Activated T-helper 1 cell treated with anti-CD3 and anti-CD28 coated beads, Interleukin-2, amount 50 U/mL, for 16 hours (primary cell): Measurements from ENCODE around the gene OSBPL3.

Experiments used
- DNase-seq, 2 donors: peaks; one replicate each; pipeline ENCODE4 v3.0.0-alpha.2; 2020; ENCODE audit warnings: low read depth in 1 of 2, low spot score in 1 of 2

OSBPL3 gene

DNA sequence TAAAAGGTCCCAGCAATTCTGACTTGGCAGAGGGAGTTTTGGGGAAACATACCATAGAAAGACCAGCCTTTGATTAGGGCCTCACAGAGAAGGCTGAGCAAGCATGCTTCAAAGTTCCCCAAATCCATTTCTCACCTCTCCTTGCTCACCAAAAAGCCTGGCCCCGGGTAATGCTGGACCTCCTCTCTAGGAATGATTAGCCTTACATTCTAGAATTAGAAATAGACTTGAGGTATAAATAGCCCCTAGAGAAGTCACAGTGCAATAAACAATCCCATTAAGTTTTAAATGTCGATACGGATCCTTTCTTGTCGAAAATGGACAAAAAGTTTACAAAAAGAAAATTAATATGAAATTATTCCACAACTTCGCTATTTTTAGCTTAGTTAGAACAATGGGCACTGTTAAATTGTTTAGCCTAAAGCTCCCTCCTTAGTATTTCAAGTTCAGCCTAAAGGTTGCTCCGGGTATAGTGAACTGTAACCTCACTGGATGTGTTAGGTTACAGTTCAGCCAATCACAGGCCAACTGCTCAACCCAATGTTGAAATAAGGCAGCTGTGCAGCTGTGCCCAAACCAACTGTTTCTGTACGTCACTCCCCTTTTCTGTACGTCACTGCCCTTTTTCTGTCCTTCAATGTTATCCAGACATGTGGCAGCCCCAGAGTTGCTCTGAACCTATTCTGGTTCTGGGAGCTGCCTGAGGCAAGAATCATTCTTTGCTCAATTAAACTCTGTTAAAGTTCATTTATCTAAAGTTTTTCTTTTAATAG, 214.8 kb downstream of the OSBPL3 start:
- no peak for DNase-seq

DNA sequence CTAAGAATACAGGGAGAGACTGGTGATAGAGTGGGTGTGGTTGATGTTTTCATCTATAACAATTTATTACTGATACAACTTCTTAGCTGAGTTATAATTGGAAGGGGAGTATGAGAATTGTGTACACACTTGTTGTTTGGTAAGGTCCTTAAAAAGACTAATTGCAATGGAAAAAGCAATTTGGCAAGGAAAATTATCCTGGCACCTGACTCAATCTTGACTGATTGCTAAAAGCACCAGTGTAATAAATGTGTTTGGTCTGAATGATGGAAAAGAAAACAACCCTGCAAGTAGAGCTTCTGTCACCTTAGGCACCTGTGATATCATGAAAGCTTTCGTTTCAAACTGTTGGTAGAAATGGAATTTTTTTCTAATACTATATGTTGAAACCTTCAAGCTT, 216.0 kb downstream of the OSBPL3 start:
- no peak for DNase-seq

DNA sequence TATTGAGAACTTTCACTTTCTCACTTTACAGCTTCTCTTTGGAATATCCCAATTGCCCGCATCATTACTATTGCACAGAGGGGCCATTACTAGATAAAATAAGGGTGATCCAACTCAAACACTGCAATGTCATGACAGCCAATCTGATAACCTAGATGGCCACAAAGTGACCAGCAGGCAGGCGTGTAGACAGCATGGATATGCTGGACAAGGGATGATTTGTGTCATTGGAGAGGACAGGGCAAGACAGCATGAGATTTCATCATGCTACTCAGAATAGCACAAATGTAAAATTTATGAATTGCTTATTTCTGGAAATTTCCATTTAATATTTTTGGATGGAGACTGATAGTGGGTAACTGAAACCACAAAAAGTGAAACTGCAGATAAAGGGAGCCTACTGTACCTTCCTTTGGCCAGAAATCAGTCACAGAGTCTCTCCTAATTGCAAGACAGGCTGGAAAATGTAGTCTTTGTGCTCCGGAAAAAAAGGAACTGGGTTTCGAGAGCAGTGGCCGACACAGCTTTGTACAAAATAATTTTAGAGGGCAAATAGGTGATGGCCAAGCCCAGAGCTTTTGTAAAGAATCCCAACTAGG, 216.6 kb downstream of the OSBPL3 start:
- no peak for DNase-seq

DNA sequence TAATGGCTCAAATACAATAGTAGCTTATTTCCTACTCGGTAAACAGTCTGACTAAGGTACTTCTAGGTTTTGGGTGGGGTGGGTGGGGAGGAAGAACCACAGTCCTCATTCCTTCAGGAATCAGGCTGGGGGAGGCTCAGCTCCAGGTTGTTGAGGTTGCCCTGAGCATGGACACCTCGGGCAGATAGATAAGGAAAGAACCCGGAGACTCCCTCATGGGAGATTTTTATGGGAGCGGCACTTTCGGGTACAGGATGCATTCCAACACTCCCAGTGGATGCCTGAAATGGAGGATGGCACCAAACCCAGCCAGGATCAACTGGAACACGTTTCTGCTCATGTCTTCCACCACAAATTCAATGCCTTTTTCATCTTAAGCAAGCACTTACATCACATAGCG, 217.2 kb downstream of the OSBPL3 start:
- no peak for DNase-seq

DNA sequence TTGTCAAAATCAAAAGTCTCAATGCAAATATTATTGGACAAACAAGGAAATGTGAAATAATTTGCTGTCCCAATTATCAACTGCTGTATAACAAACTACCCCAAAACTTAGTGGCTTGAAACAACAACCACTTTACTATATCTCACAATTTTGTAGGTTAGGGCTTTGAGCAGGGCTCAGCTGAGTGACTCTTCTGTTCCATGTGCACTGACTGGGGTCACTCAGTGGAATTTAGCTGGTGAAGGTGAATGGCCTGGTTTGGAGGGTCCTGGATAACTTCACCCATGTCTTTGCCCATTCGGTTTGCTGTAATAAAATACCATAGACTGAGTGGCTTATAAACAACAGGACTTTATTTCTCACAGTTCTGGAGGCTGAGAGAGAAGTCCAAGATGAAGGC, 219.0 kb downstream of the OSBPL3 start:
- DNase-seq: no peak

DNA sequence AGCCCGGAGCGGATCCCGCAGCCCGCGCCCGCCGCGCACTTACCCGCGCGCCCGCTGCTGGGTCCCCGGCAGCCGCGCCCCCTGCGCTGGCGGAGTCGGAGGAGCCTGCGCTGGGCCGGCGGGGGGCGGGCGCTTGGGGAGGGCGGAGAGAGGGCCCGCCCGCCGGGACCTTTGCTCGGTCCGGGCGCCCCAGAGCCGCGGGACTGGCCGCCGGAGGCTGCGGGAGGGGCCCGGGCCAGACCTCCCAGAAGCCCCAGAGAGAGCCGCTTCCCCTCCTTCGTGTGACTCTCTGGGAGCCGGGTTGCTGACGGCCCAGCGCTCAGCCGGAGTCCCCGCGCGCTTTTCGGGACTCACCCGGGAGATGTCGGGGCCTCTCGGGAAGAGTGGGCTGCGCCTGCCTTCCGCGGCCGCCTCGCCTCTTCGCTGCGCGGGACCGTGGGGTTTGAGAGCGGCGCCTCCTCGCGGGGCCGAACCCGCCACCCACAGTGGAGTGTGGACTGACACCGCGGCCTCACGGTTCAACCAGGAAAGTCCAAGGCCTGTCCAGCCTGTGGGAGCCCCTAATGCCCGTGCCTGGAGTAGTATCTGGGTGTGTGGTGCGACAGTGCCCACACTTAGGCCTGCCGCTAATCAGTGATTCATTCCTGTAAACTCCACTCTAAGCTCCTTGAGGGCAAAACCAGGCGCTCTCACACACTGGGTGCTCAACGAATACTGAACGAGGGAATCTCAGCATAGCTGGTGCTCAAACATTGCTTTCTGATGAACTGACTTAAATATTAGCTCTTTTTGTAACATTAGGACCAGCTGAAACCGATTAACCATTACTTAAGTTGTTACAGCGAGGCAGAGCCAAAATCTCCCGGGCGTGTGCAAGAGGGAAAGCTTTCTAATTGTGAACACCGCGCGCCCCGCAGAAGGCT, 222.4 kb downstream of the OSBPL3 start, which contains the start of gene GSDME:
Gene GSDME, minus strand, starts transcription at position 112 of the 923 bp plus-strand sequence. CDS start 7,690 bp downstream, outside the sequence.
- DNase-seq: peak in 1 of 2 donors; percentile 5

DNA sequence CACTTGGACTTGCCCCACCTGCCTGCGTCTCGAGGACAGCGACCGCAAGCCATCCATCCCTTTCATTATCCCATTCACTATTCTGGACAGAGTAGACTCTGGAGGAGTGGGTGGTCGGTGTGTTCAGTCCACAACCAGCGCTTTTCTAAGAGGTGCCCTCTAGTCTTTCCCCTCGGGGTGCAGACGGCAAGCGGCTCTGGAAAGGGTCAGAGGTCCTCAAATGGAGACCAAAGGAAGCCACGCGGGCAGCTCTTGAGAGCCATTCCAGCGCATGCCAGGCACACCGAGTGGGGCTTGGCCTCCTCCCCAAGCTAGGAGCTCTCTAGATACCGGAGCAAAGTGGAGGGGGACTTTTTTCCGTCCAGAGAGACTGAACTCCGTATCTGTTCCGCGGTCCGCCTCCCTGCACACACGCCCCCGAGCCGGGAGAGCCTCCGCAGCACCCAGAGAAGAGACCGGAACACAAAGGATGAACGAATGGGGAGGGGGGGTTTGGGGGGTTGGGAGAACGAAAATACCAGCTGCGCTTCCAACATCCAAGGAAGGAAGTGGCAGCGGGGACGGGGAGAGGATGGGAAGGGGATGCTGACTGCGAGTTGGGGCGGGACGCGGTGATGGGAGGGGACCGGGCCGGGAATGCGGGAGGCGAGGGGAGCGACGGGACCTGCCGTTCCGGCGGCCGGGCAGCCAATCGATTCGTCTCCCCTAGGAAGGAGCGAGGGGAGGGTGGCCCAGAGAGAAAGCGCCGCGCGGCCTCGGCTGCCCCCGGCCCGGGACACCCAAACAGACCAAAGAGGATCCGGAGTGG, 223.2 kb downstream of the OSBPL3 start:
- DNase-seq: no peak

DNA sequence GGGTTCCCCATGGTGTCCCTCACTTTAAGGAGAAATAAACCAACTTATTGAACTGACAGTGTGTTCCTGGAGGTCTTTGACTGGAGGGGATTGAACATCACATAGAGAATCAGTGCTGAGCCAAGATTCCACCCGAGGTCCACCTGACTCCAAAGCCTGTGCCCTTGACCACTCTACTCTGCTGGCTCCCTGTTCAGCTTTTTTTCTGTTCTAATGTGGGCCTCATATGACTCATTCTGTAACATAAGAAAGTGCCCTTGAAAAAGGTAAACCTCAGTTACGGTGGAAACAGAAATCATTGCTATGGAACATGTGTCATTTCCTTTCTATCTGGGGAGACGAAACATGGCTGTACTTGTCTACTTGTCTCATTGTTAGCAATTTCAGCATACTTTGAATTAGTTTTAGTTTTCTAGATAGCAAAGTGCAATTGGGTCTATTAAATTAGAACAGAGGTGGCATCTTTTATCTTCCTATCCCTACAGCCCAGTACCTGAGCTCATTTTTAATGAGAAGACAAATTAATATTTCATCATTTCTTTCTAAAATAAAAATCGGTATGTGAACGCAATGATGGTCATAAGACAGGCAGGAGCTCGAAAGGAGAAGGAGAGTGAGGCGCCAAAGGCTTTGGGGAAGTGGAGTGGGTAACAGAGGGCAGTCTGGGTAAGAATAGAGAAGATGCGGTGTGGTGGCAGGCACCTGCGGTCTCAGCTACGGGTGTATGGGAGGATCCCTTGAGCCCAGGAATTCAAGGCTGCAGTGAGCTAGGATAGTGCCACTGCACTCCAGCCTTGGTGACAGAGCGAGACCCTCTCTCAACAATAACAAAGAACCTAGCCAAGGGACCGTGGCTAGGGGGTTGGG, 224.2 kb downstream of the OSBPL3 start:
- no peak for DNase-seq

DNA sequence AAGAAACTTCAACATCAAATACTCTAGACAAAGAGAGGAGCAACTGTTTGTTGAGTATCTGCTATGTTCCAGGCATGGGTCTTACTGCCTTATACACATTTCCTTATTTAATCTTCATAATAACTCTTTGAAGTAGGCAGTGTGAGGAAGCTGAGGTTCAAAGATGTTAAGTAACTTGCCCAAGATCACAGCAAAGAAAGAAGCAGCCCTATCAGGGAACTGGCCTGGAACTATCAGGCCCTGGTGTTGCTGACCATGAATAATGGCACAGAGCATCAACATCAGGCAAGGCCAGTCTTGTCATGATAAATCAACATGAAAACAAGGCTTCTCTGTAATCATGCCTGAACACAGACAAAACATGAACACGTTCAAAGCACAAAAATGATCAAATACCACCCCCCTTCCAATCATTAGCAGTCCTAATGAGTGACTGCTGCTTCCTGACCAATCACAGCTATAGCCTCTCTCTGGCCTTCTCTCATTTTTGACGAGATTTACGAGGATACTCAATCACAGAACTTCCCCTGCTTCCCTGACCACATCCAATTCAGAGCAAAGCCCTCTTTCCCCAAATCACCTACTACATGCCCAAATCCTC, 225.0 kb downstream of the OSBPL3 start:
- no peak for DNase-seq

DNA sequence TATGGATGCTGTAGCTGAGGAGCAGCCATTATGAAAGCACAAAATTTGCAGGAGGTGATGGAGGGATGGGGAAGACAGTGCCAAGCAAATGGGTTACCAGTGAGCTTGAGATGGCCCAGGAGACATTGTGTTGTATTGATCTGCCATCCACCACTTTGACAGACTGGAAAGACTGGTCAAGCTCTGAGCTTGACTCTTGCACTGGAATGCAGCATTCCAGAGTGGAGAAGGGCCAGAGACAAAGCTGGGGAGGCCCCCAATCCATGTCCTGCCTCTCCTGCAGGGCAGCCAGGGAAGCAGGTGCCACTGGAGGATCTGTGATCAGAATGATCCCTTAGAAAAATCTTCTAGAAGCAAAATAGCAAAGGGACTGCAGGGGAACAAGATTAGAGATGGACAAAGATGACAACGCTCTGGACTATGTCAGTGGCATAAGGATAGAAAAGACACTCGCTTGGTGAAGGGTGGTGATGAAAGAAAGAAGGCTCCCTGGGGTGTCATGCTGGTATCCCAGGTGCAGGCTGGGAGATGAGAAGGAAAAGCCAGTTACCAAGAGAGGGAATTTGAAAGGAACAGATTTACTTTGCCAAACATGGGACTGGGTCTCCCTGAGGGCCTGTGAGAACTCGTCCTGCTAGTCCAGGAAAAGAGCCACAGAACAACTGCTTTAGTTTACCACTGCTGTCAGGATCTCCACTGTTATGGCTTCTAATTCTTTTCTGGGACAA, 227.7 kb downstream of the OSBPL3 start:
- DNase-seq: no peak

DNA sequence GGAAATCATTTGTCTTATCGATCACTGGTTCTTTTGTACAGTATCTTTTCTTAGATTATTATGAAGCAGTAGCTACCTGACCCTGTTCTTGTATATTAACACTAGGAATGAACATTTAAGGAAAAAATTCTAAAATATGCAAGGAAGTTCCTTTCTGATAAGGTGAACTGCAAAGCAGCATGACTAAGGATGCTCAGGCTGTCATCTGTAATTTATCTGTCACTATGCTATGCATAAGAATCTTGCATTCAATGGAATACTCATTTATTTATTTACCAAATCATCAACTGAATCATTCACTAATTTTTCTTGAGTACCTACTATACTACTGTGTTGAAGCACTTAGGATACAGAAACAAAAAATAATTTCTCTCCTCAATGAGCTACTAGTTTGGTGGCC, 228.5 kb downstream of the OSBPL3 start:
- DNase-seq: no peak

DNA sequence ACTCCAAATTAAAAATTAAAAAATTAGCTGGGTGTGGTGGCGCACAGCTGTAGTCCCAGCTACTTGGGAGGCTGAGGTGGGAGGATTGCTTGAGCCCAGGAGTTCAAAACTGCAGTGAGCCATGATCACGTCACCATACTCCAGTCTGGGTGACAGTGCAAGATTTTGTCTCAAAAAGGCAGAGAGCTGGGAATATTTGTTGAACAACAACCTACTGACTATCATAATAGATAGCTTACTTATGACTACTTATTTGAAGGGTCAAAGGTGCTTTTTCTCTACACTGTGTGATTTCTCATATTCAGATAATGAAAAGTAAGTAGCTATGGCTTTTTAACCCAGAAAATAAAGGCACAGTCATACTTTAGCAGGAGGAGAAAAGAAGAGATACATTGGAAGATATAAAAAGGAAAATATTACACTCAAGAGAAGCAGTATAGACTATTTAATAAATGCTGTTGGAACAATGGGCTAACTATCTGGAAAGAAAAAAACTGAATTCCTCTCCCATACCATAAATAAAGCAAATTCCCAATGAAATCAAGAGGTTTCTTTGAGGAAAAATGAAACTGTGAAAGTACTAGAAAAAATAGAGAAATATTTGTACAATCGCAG, 229.4 kb downstream of the OSBPL3 start:
- no peak for DNase-seq

DNA sequence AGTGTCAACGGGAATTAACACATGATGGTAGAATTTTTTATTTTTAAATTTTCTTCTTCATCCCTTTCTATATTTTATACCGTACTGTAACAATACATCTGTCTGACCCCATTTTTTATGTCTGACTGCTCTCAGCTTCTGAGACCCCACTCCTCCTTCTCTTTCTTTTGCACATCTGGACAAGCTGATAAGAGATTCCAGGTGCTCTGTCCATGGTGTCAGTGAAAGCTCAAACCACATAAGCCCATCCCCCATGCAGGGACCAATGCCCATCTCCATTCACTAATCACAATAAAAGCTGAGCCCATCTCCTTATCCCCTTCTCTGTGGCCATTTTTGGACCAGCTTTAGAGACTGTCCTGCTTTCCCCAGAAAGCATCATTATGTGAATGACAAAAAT, 231.5 kb downstream of the OSBPL3 start:
- no peak for DNase-seq
